ENCODE measurements around the gene THY1.

THY1 gene

GRCh38 chr11:119402470-119402869 lies 20.5 kb downstream of the THY1 start:
- H3K4me1 ChIP-seq (ENCODE audit: insufficient read depth, low read length, severe bottlenecking) = no peaks in the 10 kb centered on the region
- no peaks in the 10 kb centered on the region for H3K36me3 ChIP-seq (ENCODE audit: insufficient read depth, low read length)
- no peak overlapping the region for H3K9ac ChIP-seq (ENCODE audit: low read length)

GRCh38 chr11:119400860-119401259 lies 22.1 kb downstream of the THY1 start:
- Histone ChIP-seq H3K79me2 (ENCODE audit: insufficient read depth, low read length) (no peaks in the 10 kb centered on the region), H3K9ac (ENCODE audit: low read length) (no peak overlapping the region), H3K27ac (ENCODE audit: low read depth, low read length, poor library complexity, severe bottlenecking) (no peak overlapping the region), H3K27me3 (ENCODE audit: insufficient read depth, low read length) (no peaks in the 10 kb centered on the region), H3K4me1 (ENCODE audit: insufficient read depth, low read length, severe bottlenecking) (no peaks in the 10 kb centered on the region), H3K9me3 (ENCODE audit: low read length) (no peaks in the 10 kb centered on the region), H3K4me3 (ENCODE audit: low read depth, low read length, poor library complexity, severe bottlenecking) (no peak overlapping the region), H3F3A (ENCODE audit: insufficient read depth, low read length) (no peaks in the 10 kb centered on the region), H3K36me3 (ENCODE audit: insufficient read depth, low read length) (no peaks in the 10 kb centered on the region), H3K9me2 (ENCODE audit: low read depth, low read length) (no peaks in the 10 kb centered on the region), H3K4me2 (ENCODE audit: low read length) (no peak overlapping the region), H2AFZ (ENCODE audit: low read length) (no peak overlapping the region), H4K20me1 (ENCODE audit: insufficient read depth, low read length) (no peaks in the 10 kb centered on the region)
- TF ChIP-seq EZH2 (IDR thresholded peaks at IDR 0.05; ENCODE audit: borderline replicate concordance, low read length) = no peak

More at GRCh38 chr11:119402470-119402869, 20.5 kb downstream of the THY1 start:
- no peaks in the 10 kb centered on the region for H3K9me3 ChIP-seq (ENCODE audit: low read length)
- no peaks in the 10 kb centered on the region for H4K20me1 ChIP-seq (ENCODE audit: insufficient read depth, low read length)
- no peaks in the 10 kb centered on the region for H3K27me3 ChIP-seq (ENCODE audit: insufficient read depth, low read length)
- no peak overlapping the region for H2AFZ ChIP-seq (ENCODE audit: low read length)
- TF ChIP-seq, protein P1, sequence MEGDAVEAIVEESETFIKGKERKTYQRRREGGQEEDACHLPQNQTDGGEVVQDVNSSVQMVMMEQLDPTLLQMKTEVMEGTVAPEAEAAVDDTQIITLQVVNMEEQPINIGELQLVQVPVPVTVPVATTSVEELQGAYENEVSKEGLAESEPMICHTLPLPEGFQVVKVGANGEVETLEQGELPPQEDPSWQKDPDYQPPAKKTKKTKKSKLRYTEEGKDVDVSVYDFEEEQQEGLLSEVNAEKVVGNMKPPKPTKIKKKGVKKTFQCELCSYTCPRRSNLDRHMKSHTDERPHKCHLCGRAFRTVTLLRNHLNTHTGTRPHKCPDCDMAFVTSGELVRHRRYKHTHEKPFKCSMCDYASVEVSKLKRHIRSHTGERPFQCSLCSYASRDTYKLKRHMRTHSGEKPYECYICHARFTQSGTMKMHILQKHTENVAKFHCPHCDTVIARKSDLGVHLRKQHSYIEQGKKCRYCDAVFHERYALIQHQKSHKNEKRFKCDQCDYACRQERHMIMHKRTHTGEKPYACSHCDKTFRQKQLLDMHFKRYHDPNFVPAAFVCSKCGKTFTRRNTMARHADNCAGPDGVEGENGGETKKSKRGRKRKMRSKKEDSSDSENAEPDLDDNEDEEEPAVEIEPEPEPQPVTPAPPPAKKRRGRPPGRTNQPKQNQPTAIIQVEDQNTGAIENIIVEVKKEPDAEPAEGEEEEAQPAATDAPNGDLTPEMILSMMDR (IDR thresholded peaks at IDR 0.05; ENCODE audit: low read length) = no peak
- TF ChIP-seq EZH2 (IDR thresholded peaks at IDR 0.05; ENCODE audit: borderline replicate concordance, low read length) = no peak
- H3K4me3 ChIP-seq (ENCODE audit: low read depth, low read length, poor library complexity, severe bottlenecking) = no peak overlapping the region
- no peaks in the 10 kb centered on the region for H3K79me2 ChIP-seq (ENCODE audit: insufficient read depth, low read length)
- H3K27ac ChIP-seq (ENCODE audit: low read depth, low read length, poor library complexity, severe bottlenecking) = no peak overlapping the region
- H3K4me2 ChIP-seq (ENCODE audit: low read length) = no peak overlapping the region
- no peaks in the 10 kb centered on the region for H3K9me2 ChIP-seq (ENCODE audit: low read depth, low read length)
- H3F3A ChIP-seq (ENCODE audit: insufficient read depth, low read length) = no peaks in the 10 kb centered on the region

- H3K4me1 ChIP-seq (ENCODE audit: insufficient read depth, low read length, severe bottlenecking) = no peaks in the 10 kb centered on the region
- TF ChIP-seq, protein P1 (IDR thresholded peaks at IDR 0.05; ENCODE audit: low read length) = no peak
- TF ChIP-seq EZH2 (IDR thresholded peaks at IDR 0.05; ENCODE audit: borderline replicate concordance, low read length) = no peak
Measured at GRCh38 chr11:119397740-119398139, 25.2 kb downstream of the THY1 start.

GRCh38 chr11:119396835-119397234 lies 26.1 kb downstream of the THY1 start:
- Histone ChIP-seq H3K9ac (ENCODE audit: low read length) (no peak overlapping the region), H2AFZ (ENCODE audit: low read length) (no peak overlapping the region), H3K36me3 (ENCODE audit: insufficient read depth, low read length) (no peaks in the 10 kb centered on the region), H3K79me2 (ENCODE audit: insufficient read depth, low read length) (no peaks in the 10 kb centered on the region), H3K27ac (ENCODE audit: low read depth, low read length, poor library complexity, severe bottlenecking) (no peak overlapping the region), H3K27me3 (ENCODE audit: insufficient read depth, low read length) (no peaks in the 10 kb centered on the region), H3K4me3 (ENCODE audit: low read depth, low read length, poor library complexity, severe bottlenecking) (no peak overlapping the region), H3K9me2 (ENCODE audit: low read depth, low read length) (no peaks in the 10 kb centered on the region), H3K9me3 (ENCODE audit: low read length) (no peaks in the 10 kb centered on the region), H3K4me2 (ENCODE audit: low read length) (no peak overlapping the region), H3F3A (ENCODE audit: insufficient read depth, low read length) (no peaks in the 10 kb centered on the region), H3K4me1 (ENCODE audit: insufficient read depth, low read length, severe bottlenecking) (no peaks in the 10 kb centered on the region), H4K20me1 (ENCODE audit: insufficient read depth, low read length) (no peaks in the 10 kb centered on the region)
- TF ChIP-seq EZH2 (IDR thresholded peaks at IDR 0.05; ENCODE audit: borderline replicate concordance, low read length) = no peak
- TF ChIP-seq, protein P1 (IDR thresholded peaks at IDR 0.05; ENCODE audit: low read length) = no peak

More at GRCh38 chr11:119397740-119398139, 25.2 kb downstream of the THY1 start:
- Histone ChIP-seq H3K9me2 (ENCODE audit: low read depth, low read length) (no peaks in the 10 kb centered on the region), H3K9ac (ENCODE audit: low read length) (no peak overlapping the region), H3K4me2 (ENCODE audit: low read length) (no peak overlapping the region), H3F3A (ENCODE audit: insufficient read depth, low read length) (no peaks in the 10 kb centered on the region), H3K4me3 (ENCODE audit: low read depth, low read length, poor library complexity, severe bottlenecking) (no peak overlapping the region), H2AFZ (ENCODE audit: low read length) (no peak overlapping the region), H4K20me1 (ENCODE audit: insufficient read depth, low read length) (no peaks in the 10 kb centered on the region), H3K27ac (ENCODE audit: low read depth, low read length, poor library complexity, severe bottlenecking) (no peak overlapping the region), H3K9me3 (ENCODE audit: low read length) (no peaks in the 10 kb centered on the region), H3K27me3 (ENCODE audit: insufficient read depth, low read length) (no peaks in the 10 kb centered on the region), H3K36me3 (ENCODE audit: insufficient read depth, low read length) (no peaks in the 10 kb centered on the region), H3K79me2 (ENCODE audit: insufficient read depth, low read length) (no peaks in the 10 kb centered on the region)

Measured in OCI-LY1 (cell line).